Hepatocyte (in vitro differentiated cells): ENCODE results near the gene ARCN1.

Experiments
- EZH2 ChIP-seq: fragments of 200-600 bp; sonication (generic); IDR thresholded peaks from 2 replicates; pipeline ENCODE4 v1.6.1; 2016; ENCODE audit warnings: antibody characterized with exemption, mild to moderate bottlenecking, borderline replicate concordance
- EZH2phosphoT487 ChIP-seq: fragments of 200-600 bp; sonication (generic); IDR thresholded peaks from one replicate; pipeline ENCODE4 v1.6.1; 2018; ENCODE audit warnings: antibody characterized with exemption, mild to moderate bottlenecking, low read depth, moderate library complexity; ENCODE audit not compliant: unreplicated experiment, severe bottlenecking
- TF ChIP-seq, protein P1 (sequence below): fragments of 200-600 bp; sonication (generic); IDR thresholded peaks from 2 replicates; pipeline ENCODE4 v1.5.1; 2016; ENCODE audit warnings: antibody characterized with exemption, mild to moderate bottlenecking; ENCODE audit not compliant: poor library complexity

DNA sequence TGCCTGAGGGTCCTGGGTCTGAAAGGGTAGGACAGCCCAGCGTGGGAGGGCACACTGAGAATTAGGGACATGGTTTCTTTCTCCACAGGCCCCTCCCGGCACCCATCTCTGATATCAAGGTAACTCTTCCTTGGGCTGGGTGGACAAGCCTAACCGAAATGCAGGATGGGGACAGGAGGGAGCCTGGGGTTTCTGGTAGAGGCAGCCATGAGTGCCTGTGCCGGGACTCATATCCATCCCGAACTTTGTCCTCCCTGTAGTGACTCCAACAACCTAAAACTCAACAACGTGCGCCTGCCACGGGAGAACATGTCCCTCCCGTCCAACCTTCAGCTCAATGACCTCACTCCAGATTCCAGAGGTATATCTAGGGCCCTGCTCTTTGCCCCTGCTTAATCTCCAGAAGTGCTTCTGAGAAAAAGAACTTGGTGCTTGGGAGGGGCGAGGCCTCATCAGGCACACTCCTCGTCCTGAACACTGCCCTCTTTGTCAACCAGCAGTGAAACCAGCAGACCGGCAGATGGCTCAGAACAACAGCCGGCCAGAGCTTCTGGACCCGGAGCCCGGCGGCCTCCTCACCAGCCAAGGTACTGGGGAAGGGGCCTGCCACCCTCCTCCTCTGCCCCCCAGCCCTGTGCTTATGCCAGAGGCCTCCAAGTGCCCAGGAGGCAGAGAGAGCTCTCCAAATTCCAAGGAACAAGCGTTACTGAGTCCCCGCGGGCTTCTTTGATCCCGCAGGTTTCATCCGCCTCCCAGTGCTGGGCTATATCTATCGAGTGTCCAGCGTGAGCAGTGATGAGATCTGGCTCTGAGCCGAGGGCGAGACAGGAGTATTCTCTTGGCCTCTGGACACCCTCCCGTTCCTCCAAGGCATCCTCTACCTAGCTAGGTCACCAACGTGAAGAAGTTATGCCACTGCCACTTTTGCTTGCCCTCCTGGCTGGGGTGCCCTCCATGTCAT, 38.2 kb upstream of the ARCN1 start:
- TF ChIP-seq, protein P1, sequence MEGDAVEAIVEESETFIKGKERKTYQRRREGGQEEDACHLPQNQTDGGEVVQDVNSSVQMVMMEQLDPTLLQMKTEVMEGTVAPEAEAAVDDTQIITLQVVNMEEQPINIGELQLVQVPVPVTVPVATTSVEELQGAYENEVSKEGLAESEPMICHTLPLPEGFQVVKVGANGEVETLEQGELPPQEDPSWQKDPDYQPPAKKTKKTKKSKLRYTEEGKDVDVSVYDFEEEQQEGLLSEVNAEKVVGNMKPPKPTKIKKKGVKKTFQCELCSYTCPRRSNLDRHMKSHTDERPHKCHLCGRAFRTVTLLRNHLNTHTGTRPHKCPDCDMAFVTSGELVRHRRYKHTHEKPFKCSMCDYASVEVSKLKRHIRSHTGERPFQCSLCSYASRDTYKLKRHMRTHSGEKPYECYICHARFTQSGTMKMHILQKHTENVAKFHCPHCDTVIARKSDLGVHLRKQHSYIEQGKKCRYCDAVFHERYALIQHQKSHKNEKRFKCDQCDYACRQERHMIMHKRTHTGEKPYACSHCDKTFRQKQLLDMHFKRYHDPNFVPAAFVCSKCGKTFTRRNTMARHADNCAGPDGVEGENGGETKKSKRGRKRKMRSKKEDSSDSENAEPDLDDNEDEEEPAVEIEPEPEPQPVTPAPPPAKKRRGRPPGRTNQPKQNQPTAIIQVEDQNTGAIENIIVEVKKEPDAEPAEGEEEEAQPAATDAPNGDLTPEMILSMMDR: no peak
- TF ChIP-seq EZH2 (no peak), EZH2phosphoT487 (no peak)
